OCI-LY1 (cell line): ENCODE measurements around the gene WHAMM.

Experiments
- H2AFZ ChIP-seq: fragments of 200-600 bp; sonication (generic), shearing (Covaris generic); 2 replicates; pipeline ENCODE4 v1.6.0; 2014; ENCODE audit warnings: antibody characterized with exemption, mild to moderate bottlenecking, low read length
- H3F3A ChIP-seq: fragments of 200-600 bp; sonication (generic), shearing (Covaris generic); 2 replicates; pipeline ENCODE4 v1.6.0; 2014; ENCODE audit warnings: mild to moderate bottlenecking, antibody characterized with exemption, low read length, moderate library complexity; ENCODE audit not compliant: insufficient read depth
- H3K27ac ChIP-seq: fragments of 200-600 bp; sonication (generic); 2 replicates; pipeline ENCODE4 v1.5.1; 2014; ENCODE audit warnings: low read length, mixed run types, mild to moderate bottlenecking, low read depth; ENCODE audit not compliant: poor library complexity, severe bottlenecking
- H3K27me3 ChIP-seq: fragments of 200-600 bp; sonication (generic); 2 replicates; pipeline ENCODE4 v1.6.0; 2014; ENCODE audit warnings: antibody characterized with exemption, mild to moderate bottlenecking, low read length, moderate library complexity; ENCODE audit not compliant: insufficient read depth
- H3K36me3 ChIP-seq: fragments of 200-600 bp; sonication (generic); 2 replicates; pipeline ENCODE4 v1.6.1; 2014; ENCODE audit warnings: mild to moderate bottlenecking, antibody characterized with exemption, low read length, moderate library complexity, mixed read lengths; ENCODE audit not compliant: insufficient read depth
- H3K4me1 ChIP-seq: fragments of 200-600 bp; sonication (generic); 2 replicates; pipeline ENCODE4 v1.5.1; 2014; ENCODE audit warnings: mild to moderate bottlenecking, low read length, moderate library complexity; ENCODE audit not compliant: insufficient read depth, severe bottlenecking
- H3K4me2 ChIP-seq: fragments of 200-600 bp; sonication (generic), shearing (Covaris generic); 2 replicates; pipeline ENCODE4 v1.6.1; 2014; ENCODE audit warnings: low read length
- H3K4me3 ChIP-seq: fragments of 200-600 bp; sonication (generic); 2 replicates; pipeline ENCODE4 v1.5.1; 2014; ENCODE audit warnings: low read length, low read depth, mild to moderate bottlenecking, mixed read lengths; ENCODE audit not compliant: poor library complexity, severe bottlenecking
- H3K79me2 ChIP-seq: fragments of 200-600 bp; shearing (Covaris generic); 2 replicates; pipeline ENCODE4 v1.6.1; 2016; ENCODE audit warnings: mixed run types, low read length, mixed read lengths; ENCODE audit not compliant: insufficient read depth
- H3K9ac ChIP-seq: fragments of 200-600 bp; sonication (generic), shearing (Covaris generic); 2 replicates; pipeline ENCODE4 v1.6.1; 2014; ENCODE audit warnings: mild to moderate bottlenecking, low read length, mixed read lengths
- H3K9me2 ChIP-seq: fragments of 200-600 bp; sonication (generic), shearing (Covaris generic); 2 replicates; pipeline ENCODE4 v1.6.1; 2014; ENCODE audit warnings: low read depth, mild to moderate bottlenecking, low read length, mixed read lengths
- H3K9me3 ChIP-seq: fragments of 200-600 bp; shearing (Covaris generic); 2 replicates; pipeline ENCODE4 v1.6.1; 2014; ENCODE audit warnings: low read length, mixed read lengths
- H4K20me1 ChIP-seq: fragments of 200-600 bp; sonication (generic), shearing (Covaris generic); 2 replicates; pipeline ENCODE4 v1.6.0; 2016; ENCODE audit warnings: mild to moderate bottlenecking, low read length; ENCODE audit not compliant: insufficient read depth
- EZH2 ChIP-seq: fragments of 200-600 bp; sonication (generic), shearing (Covaris generic); IDR thresholded peaks from 2 replicates; pipeline ENCODE4 v1.8.0; 2017; ENCODE audit warnings: borderline replicate concordance, mixed run types, mild to moderate bottlenecking, antibody characterized with exemption, low read length, moderate library complexity, mixed read lengths
- TF ChIP-seq, protein P1 (sequence below): fragments of 200-600 bp; sonication (generic), shearing (Covaris generic); IDR thresholded peaks from 2 replicates; pipeline ENCODE4 v1.5.1; 2017; ENCODE audit warnings: mild to moderate bottlenecking, antibody characterized with exemption, low read length, moderate library complexity, mixed read lengths

The WHAMM gene, protein sequence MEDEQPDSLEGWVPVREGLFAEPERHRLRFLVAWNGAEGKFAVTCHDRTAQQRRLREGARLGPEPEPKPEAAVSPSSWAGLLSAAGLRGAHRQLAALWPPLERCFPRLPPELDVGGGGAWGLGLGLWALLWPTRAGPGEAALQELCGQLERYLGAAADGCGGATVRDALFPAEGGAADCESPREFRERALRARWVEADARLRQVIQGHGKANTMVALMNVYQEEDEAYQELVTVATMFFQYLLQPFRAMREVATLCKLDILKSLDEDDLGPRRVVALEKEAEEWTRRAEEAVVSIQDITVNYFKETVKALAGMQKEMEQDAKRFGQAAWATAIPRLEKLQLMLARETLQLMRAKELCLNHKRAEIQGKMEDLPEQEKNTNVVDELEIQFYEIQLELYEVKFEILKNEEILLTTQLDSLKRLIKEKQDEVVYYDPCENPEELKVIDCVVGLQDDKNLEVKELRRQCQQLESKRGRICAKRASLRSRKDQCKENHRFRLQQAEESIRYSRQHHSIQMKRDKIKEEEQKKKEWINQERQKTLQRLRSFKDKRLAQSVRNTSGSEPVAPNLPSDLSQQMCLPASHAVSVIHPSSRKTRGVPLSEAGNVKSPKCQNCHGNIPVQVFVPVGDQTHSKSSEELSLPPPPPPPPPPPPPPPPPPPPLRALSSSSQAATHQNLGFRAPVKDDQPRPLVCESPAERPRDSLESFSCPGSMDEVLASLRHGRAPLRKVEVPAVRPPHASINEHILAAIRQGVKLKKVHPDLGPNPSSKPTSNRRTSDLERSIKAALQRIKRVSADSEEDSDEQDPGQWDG

DNA sequence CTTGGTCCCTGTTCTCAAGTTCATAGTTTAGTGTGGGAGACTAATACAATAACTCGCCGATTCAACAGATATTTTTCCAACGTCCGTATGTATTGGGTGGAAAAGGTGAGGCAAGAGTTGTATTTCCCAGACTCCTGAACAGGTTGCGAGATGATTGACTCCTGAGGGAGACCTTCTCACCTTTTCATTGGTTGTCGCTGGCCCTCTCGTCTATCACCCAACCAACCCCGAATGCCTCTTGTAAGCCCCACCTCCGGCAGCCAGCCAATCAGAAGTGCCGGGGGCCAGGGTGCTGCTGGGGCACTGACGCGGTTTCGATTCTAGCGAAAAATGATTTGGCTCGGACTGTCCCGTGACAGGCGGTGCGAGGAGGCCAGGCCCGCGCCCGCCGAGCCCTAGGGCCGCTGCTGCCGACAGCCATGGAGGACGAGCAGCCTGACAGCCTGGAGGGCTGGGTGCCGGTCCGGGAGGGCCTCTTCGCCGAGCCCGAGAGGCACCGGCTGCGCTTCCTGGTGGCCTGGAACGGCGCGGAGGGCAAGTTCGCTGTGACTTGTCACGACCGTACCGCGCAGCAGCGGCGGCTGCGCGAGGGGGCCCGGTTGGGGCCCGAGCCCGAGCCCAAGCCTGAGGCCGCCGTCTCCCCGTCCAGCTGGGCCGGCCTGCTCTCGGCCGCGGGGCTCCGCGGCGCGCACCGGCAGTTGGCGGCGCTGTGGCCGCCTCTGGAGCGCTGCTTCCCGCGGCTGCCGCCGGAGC is at the start of gene WHAMM:
WHAMM (plus strand) TSS at position 321 of the 753 bp plus-strand sequence; CDS start at position 420, 99 bp downstream.
- peaks cover 26% of the 10 kb centered on the region for H3K36me3 ChIP-seq

DNA sequence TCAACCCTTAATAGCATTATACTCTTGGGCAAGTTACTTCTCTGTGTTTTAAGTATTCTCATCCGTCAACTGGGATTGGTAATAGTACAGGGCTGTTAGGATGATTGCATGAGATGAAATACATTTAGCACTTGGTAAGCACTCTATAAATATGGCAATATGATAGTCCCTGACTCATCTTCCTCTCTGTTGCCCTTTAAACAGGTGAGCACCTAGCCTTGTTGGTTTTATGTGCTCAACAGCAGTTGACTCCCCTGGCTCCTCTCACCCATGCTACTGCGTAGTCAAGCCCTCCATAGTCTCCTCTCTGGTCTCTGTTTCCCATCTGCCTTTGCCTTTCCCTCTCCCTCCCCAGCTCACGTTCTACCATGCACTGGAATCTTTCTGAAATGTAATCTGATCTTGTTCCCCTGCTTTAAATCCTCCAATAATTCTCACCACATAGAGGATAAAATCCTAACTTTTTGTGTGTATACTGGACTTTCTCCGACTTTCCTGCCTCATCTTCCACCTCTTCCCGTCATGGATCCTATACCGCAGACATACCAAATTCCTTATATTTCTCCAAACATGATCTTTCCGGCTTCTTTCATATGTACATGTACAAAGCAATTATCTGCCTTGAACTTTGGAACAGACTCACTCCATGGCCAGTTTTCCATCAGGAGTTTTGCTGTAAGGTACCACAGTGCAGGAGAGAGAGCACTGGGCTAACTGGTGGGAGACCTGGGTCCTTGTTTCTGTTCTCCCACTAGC is 45.9 kb upstream of the WHAMM start:
- no peaks in the 10 kb centered on the region for H3K9me2 ChIP-seq
- no peaks in the 10 kb centered on the region for H4K20me1 ChIP-seq
- H3K79me2 ChIP-seq, result no peaks in the 10 kb centered on the region
- no peaks in the 10 kb centered on the region for H3K4me1 ChIP-seq
- no peak overlapping the region for H3K27ac ChIP-seq
- H3K9ac ChIP-seq, result no peak overlapping the region
- H3K36me3 ChIP-seq, result peaks cover 16% of the 10 kb centered on the region
- H3K4me2 ChIP-seq, result no peak overlapping the region
- TF ChIP-seq, protein P1, sequence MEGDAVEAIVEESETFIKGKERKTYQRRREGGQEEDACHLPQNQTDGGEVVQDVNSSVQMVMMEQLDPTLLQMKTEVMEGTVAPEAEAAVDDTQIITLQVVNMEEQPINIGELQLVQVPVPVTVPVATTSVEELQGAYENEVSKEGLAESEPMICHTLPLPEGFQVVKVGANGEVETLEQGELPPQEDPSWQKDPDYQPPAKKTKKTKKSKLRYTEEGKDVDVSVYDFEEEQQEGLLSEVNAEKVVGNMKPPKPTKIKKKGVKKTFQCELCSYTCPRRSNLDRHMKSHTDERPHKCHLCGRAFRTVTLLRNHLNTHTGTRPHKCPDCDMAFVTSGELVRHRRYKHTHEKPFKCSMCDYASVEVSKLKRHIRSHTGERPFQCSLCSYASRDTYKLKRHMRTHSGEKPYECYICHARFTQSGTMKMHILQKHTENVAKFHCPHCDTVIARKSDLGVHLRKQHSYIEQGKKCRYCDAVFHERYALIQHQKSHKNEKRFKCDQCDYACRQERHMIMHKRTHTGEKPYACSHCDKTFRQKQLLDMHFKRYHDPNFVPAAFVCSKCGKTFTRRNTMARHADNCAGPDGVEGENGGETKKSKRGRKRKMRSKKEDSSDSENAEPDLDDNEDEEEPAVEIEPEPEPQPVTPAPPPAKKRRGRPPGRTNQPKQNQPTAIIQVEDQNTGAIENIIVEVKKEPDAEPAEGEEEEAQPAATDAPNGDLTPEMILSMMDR, result no peak
- TF ChIP-seq EZH2, result no peak
- H3F3A ChIP-seq, result no peaks in the 10 kb centered on the region
- no peak overlapping the region for H2AFZ ChIP-seq
- H3K27me3 ChIP-seq, result no peaks in the 10 kb centered on the region
- no peaks in the 10 kb centered on the region for H3K9me3 ChIP-seq
- no peak overlapping the region for H3K4me3 ChIP-seq

More for the DNA sequence above, at the start of gene WHAMM:
- no peaks in the 10 kb centered on the region for H3K27me3 ChIP-seq
- peak within 1 kb of the TSS; percentile 76 for H3K9ac ChIP-seq
- 0 out of 2 replicates have a peak, but pooled peaks cover 7% of the 10 kb centered on the region for H3F3A ChIP-seq
- peak within 1 kb of the TSS; percentile 91 for H3K4me3 ChIP-seq
- no peaks in the 10 kb centered on the region for H3K9me2 ChIP-seq
- H3K27ac ChIP-seq, result peak within 1 kb of the TSS; percentile 89
- peak within 1 kb of the TSS; percentile 87 for H3K4me2 ChIP-seq
- peaks cover 31% of the 10 kb centered on the region for H3K79me2 ChIP-seq
- no peak for TF ChIP-seq EZH2
- TF ChIP-seq, protein P1, result no peak; the same call in 1 of the 2 replicates
- no peaks in the 10 kb centered on the region for H4K20me1 ChIP-seq
- H2AFZ ChIP-seq, result peak within 1 kb of the TSS; percentile 95
- peaks cover 57% of the 10 kb centered on the region for H3K4me1 ChIP-seq
- H3K9me3 ChIP-seq, result no peaks in the 10 kb centered on the region

DNA sequence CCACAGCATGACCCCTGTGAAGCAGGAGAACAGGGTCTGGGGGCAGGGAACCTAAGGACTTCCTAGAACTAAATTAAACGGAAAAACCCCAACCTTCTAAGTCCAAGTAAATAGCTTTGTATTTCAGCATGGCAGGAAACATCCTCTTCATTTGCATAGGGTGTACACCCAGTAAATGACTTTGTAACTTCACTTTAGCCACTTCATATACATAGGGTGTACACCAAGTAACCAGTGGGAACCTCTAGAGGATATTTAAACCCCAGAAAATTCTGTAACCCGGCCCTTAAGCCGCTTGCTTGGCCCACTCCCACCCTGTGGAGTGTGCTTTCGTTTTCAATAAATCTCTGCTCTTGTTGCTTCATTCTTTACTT is 45.3 kb upstream of the WHAMM start:
- H3K9ac ChIP-seq, result no peak overlapping the region
- no peak overlapping the region for H3K4me3 ChIP-seq
- H3K4me1 ChIP-seq, result no peaks in the 10 kb centered on the region
- H2AFZ ChIP-seq, result no peak overlapping the region
- H3K9me3 ChIP-seq, result no peaks in the 10 kb centered on the region
- no peaks in the 10 kb centered on the region for H4K20me1 ChIP-seq
- H3F3A ChIP-seq, result no peaks in the 10 kb centered on the region
- no peak overlapping the region for H3K4me2 ChIP-seq
- H3K9me2 ChIP-seq, result no peaks in the 10 kb centered on the region
- TF ChIP-seq, protein P1, result no peak
- TF ChIP-seq EZH2, result no peak
- peaks cover 10% of the 10 kb centered on the region; the same call in 1 of the 2 replicates for H3K36me3 ChIP-seq
- H3K27ac ChIP-seq, result no peak overlapping the region
- no peaks in the 10 kb centered on the region for H3K27me3 ChIP-seq
- no peaks in the 10 kb centered on the region for H3K79me2 ChIP-seq
